ENCODE results near the gene CBR1.

DNA sequence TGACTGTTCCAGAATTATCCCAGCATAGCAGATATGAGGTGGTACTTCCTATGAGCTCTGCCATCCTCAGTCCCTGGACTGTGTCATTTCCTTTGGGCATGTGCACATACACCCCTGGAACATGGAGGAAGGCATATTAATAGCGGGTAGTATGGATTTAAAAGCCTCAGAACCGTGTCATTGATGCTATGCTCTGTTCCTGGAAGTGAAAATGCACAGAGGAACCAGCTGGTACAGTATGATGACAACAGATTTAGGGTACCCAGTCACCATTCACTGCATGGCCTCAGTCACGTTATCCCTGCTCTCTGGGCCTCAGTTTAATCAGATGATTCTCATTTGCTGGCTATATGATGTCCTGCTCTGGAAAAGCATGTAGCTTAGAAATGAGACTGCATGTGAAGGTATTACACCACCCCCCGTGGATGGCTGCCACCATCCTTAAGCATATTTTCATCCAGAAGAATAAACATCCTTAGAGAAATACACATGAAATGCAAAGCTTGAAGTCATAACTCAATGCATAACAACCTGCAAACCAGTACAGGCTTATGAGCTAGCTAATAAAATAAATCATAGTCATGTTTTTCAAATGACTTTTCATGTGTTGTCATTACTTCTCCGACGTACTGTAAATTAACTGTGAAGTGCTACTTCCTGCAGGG lies 47.3 kb upstream of the CBR1 start:
- TF ChIP-seq EZH2 (IDR thresholded peaks at IDR 0.05; ENCODE audit: borderline replicate concordance, low read depth, low read length, poor library complexity, severe bottlenecking), result no peak
- TF ChIP-seq, protein P1, sequence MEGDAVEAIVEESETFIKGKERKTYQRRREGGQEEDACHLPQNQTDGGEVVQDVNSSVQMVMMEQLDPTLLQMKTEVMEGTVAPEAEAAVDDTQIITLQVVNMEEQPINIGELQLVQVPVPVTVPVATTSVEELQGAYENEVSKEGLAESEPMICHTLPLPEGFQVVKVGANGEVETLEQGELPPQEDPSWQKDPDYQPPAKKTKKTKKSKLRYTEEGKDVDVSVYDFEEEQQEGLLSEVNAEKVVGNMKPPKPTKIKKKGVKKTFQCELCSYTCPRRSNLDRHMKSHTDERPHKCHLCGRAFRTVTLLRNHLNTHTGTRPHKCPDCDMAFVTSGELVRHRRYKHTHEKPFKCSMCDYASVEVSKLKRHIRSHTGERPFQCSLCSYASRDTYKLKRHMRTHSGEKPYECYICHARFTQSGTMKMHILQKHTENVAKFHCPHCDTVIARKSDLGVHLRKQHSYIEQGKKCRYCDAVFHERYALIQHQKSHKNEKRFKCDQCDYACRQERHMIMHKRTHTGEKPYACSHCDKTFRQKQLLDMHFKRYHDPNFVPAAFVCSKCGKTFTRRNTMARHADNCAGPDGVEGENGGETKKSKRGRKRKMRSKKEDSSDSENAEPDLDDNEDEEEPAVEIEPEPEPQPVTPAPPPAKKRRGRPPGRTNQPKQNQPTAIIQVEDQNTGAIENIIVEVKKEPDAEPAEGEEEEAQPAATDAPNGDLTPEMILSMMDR (conservative IDR thresholded peaks at IDR 0.05; ENCODE audit: low read depth, low read length), result no peak

Measured in A673 (cell line).